GM21717 (cell line): Measurements from ENCODE around the gene TICAM1.
"Not testable (repeated sequence)": the region's sequence is repeated elsewhere in the genome, so short reads cannot be mapped to it uniquely, and the experiment has no call there.

Experiments
- ATAC-seq: cut with Tn5 transposase; IDR thresholded peaks from one replicate; pipeline ENCODE4 v1.9.1; 2021; ENCODE audit warnings: mild to moderate bottlenecking, moderate library complexity; ENCODE audit not compliant: unreplicated experiment

TICAM1 gene

GRCh38 chr19:4831304-4831978 lies at the start of gene TICAM1:
Gene TICAM1 (minus strand): TSS chr19:4831712. CDS start chr19:4818377, 13,335 bp downstream.
- peak; percentile 50 for ATAC-seq

DNA sequence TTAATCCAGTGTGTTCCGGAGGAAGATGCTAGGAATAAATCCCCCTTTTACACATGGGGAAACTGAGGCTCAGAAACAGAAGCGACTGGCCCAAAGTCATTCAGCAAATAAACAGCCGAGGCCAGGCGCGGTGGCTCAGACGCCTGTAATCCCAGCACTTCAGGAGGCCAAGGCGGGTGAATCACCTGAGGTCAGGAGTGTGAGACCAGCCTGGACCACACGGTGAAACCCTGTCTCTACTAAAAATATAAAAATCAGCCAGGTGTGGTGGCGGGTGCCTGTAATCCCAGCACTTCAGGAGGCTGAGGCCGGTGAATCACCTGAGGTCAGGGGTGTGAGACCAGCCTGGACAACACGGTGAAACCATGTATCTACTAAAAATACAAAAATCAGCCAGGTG lies 47.5 kb upstream of the TICAM1 start:
- no peak for ATAC-seq

- ATAC-seq, result no peak
Measured at GRCh38 chr19:4878491-4878968, 47.0 kb upstream of the TICAM1 start.

DNA sequence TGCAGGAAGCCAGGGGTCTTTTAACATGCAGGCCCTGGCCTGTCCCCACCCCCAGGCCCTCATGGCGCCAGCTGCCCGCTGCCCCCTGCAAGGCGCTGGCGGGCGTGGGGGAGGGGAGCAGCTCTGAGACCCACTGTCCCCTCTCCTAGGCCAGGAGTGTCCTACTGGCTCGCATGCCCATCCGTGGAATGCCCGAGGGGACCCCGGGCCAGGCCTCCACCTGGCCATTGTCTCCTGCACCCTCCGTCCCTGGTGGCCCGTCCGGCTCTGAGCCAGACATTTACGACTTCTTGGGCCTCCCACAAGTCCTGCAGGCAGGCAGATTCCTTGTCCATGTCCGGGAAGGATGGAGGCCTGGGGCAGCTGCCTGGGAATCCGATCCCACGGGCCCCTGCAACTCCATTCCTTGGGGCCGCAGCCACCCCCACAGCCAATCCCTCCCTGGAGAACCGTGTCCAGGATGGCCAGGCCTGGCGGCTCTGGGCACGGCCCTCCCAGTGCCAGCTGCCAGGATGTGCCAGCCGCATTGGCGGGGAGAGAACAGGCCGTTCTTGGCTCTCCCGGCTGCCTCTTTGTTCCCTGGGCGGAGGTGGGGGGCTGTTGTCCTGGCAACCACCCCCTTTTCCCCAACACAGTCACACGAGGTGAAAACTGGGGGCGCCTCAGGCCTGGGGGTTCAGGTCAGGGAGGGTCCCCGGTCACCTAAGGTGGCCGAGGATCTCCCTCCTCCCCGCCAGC lies 46.4 kb upstream of the TICAM1 start:
- ATAC-seq, result no peak

DNA sequence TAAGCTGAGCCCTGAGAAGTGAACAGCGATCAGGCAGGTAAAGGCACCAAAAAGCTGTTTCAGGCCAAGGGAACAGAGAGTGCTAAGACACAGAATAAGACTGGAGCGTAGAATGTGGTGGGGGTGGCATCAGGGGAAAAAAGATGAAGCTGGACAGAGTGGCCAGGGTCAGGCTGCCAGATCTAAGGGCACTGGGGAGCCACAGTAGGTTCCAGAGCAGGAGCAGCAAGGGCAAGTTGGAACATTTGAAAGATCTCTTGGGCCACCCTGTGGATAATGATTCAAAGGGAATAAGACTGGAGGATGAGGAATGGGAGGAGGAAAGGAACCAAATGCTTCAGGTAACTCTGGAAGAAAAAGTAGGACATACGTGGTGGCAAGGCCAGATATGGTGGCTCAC lies 42.4 kb upstream of the TICAM1 start:
- no peak for ATAC-seq

GRCh38 chr19:4871711-4872110 lies 40.2 kb upstream of the TICAM1 start:
- no peak for ATAC-seq

GRCh38 chr19:4870025-4870700 lies 38.7 kb upstream of the TICAM1 start:
- ATAC-seq, result no peak

DNA sequence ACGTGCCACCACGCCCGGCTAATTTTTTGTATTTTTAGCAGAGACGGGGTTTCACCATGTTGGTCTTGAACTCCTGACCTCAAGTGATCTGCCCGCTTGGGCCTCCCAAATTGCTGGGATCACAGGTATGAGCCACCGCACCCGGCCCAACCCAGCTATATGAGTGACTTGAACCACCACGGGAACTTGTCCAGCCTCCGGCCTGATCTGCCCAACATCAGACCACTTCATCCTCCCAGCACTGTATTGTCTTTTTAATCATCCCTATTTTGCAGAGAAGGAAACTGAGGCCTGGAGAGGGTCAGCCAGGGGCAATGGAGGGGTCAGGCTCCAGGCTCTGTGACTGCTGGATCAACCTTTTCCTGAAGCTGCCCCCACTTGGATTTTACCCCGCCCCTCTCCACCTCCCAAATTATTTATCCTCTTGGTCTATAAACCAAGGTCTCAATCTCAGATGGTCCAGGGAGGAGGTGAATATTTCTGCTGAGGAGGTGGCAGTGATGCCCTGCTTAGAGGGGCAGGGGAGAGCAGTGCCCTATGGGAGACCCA lies 36.8 kb upstream of the TICAM1 start:
- no peak for ATAC-seq

GRCh38 chr19:4867534-4868285 lies 36.2 kb upstream of the TICAM1 start, which contains the start of gene PLIN3:
Gene PLIN3 (minus strand): TSS chr19:4867667. CDS start chr19:4861394, 6,273 bp downstream.
- peak; percentile 65 for ATAC-seq

GRCh38 chr19:4866595-4867424 lies 35.3 kb upstream of the TICAM1 start:
- no peak for ATAC-seq

DNA sequence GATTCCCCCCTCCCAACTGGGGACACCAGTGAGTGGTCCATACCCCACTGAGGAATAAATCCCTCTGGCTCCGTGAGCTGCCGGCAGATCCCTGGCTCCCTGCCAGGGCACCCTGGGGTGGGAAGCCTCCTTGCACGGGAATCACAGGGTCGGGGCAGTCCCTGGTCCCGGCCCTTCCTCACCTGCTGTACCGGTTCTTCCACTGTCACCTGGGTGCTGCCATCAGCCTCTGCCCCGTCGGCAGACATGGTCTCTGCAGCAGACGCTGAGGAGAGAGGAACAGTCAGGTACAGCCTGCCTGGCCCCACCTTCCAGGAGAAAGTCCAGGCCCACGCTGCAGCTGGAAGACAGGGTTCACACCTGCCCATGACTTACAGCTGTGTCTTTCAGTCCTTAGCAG lies 29.6 kb upstream of the TICAM1 start:
- ATAC-seq, result no peak

- ATAC-seq, result no peak
Measured at GRCh38 chr19:4859697-4860096, 28.2 kb upstream of the TICAM1 start.

DNA sequence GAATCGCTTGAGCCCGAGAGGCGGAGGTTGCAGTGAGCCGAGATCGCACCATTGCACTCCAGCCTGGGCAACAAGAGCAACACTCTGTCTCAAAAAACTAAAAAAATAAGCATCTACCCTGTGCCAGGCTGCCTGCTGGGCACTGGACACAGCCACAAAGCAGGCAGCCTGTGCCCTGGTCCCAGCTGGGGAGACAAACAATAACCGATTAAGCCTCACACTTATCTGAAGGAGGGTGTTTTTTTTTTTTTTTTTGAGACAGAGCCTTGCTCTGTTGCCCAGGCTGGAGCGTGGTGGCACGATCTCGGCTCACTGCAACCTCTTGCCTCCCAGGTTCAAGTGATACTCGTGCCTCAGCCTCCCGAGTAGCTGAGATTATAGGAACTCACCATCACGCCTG lies 25.0 kb upstream of the TICAM1 start:
- ATAC-seq, result not testable (repeated sequence)

DNA sequence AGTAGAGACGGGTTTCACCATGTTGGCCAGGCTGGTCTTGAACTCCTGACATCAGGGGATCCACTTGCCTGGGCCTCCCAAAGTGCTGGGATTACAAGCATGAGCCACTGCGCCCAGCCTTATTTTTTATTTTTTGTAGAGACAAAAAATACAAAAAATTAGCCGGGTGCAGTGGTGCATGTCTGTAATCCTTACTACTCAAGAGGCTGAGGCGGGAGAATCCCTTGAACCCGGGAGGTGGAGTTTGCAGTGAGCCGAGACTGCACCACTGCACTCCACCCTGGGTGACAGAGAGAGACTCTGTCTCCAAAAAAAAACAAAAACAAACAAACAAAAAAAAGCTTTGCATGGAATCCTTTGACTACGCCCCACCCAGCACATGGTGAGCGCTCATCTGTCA lies 22.0 kb upstream of the TICAM1 start:
- not testable (repeated sequence) for ATAC-seq

- no peak for ATAC-seq
Measured at GRCh38 chr19:4852484-4852883, 21.0 kb upstream of the TICAM1 start.

GRCh38 chr19:4851551-4852290 lies 20.2 kb upstream of the TICAM1 start:
- ATAC-seq, result no peak

- ATAC-seq, result no peak
Measured at GRCh38 chr19:4849019-4849418, 17.5 kb upstream of the TICAM1 start.

- no peak for ATAC-seq
Measured at GRCh38 chr19:4847190-4847973, 15.9 kb upstream of the TICAM1 start.
